B cell (primary cell): ENCODE results near the gene CADM2. TPM values are rescaled to one million over a fixed set of nuclear protein-coding genes. Genes with fewer than 3 reads are reported as not detected.

Source experiments
- ATAC-seq: fragments of 200-7000 bp; cut with Tn5 transposase; one replicate; pipeline ENCODE4 v1.10.0; 2021; ENCODE audit warnings: low read depth, mild to moderate bottlenecking, moderate number of reproducible peaks, moderate library complexity
- CTCF ChIA-PET: fragments of 350-600 bp; sonication (Branson Sonifier 250); formaldehyde crosslinking; loops from one replicate; lab custom pipeline; 2021; ENCODE audit warnings: antibody characterized with exemption, inconsistent platforms; lab: Charles Lee
- POLR2A ChIA-PET: fragments of 350-600 bp; sonication (Branson Sonifier 250); formaldehyde crosslinking; loops from one replicate; lab custom pipeline; 2021; ENCODE audit warnings: antibody characterized with exemption; lab: Charles Lee
- DNase-seq: peaks from one replicate; pipeline ENCODE4 v3.0.0; 2013
- H2AFZ ChIP-seq: 2 replicates; pipeline ENCODE4 v1.6.1; 2012; ENCODE audit warnings: mild to moderate bottlenecking, low read depth, low read length; ENCODE audit not compliant: insufficient read depth, poor library complexity, severe bottlenecking
- H3K27ac ChIP-seq, 2 donors: 1 replicate in 1 of 2; 2 replicates in 1 of 2; pipeline ENCODE4 v1.5.1; 2012 to 2013; ENCODE audit warnings: low read length in 2 of 2, mild to moderate bottlenecking in 2 of 2, moderate library complexity in 1 of 2
- H3K27me3 ChIP-seq, 4 experiments: fragments of 200-600 bp in 1 of 4; sonication (generic) in 1 of 4; replicated peaks in 1 of 4; 1 replicate in 2 of 4; 2 replicates in 2 of 4; pipeline versions ENCODE4 v1.6.1 to v1.7.0; 2013 to 2016; ENCODE audit warnings: low read length in 3 of 4, mild to moderate bottlenecking in 2 of 4, mixed read lengths in 1 of 4, moderate library complexity in 1 of 4; ENCODE audit not compliant: insufficient read depth in 4 of 4, control insufficient read depth in 3 of 4; ENCODE audit errors: control extremely low read depth in 1 of 4
- H3K36me3 ChIP-seq, 2 experiments: replicated peaks in 1 of 2; 1 replicate in 1 of 2; 2 replicates in 1 of 2; pipeline versions ENCODE4 v1.6.1 to v1.7.1; 2013; ENCODE audit warnings: low read length in 1 of 2; ENCODE audit not compliant: insufficient read depth in 2 of 2, control insufficient read depth in 1 of 2; ENCODE audit errors: control extremely low read depth in 1 of 2, extremely low read depth in 1 of 2
- H3K4me1 ChIP-seq, 2 donors: fragments of 200-600 bp in 1 of 2; sonication (generic) in 1 of 2; 1 replicate in 1 of 2; 2 replicates in 1 of 2; pipeline versions ENCODE4 v1.5.1 to v1.6.1; 2013 to 2017; ENCODE audit warnings: low read length in 2 of 2; ENCODE audit not compliant: control insufficient read depth in 2 of 2, insufficient read depth in 2 of 2
- H3K4me2 ChIP-seq: replicated peaks from 2 replicates; pipeline ENCODE3; 2012; ENCODE audit warnings: mild to moderate bottlenecking, low read depth, low read length; ENCODE audit not compliant: poor library complexity, severe bottlenecking
- H3K4me3 ChIP-seq, 5 experiments: fragments of 200-600 bp in 1 of 5; sonication (generic) in 1 of 5; 1 replicate in 3 of 5; 2 replicates in 2 of 5; pipeline versions ENCODE4 v1.5.1 to v1.7.0; 2011 to 2016; ENCODE audit warnings: low read length in 4 of 5, mild to moderate bottlenecking in 4 of 5, low read depth in 2 of 5, control low read depth in 1 of 5, moderate library complexity in 1 of 5; ENCODE audit not compliant: insufficient read depth in 1 of 5; ENCODE audit errors: control extremely low read depth in 1 of 5, extremely low read depth in 1 of 5
- H3K79me2 ChIP-seq: fragments of 200-600 bp; sonication (generic); one replicate; pipeline ENCODE4 v1.6.0; 2016; ENCODE audit warnings: low read length; ENCODE audit not compliant: control insufficient read depth, insufficient read depth
- H3K9ac ChIP-seq: fragments of 200-600 bp; sonication (generic); 2 replicates; pipeline ENCODE4 v1.6.1; 2017; ENCODE audit warnings: mild to moderate bottlenecking, low read length, moderate library complexity
- H3K9me3 ChIP-seq, 3 donors: one replicate each; pipeline versions ENCODE4 v1.6.1 to v1.7.1; 2013; ENCODE audit warnings: low read length in 2 of 3; ENCODE audit not compliant: control insufficient read depth in 2 of 3, insufficient read depth in 1 of 3; ENCODE audit errors: control extremely low read depth in 1 of 3
- H4K20me1 ChIP-seq: 2 replicates; pipeline ENCODE4 v1.6.0; 2012; ENCODE audit warnings: mild to moderate bottlenecking, low read length; ENCODE audit not compliant: insufficient read depth, control insufficient read depth, poor library complexity, severe bottlenecking
- H3K27ac Mint-ChIP-seq: one replicate; pipeline ENCODE4 v1.8.0; 2021; ENCODE audit warnings: mixed read lengths
- H3K27me3 Mint-ChIP-seq: one replicate; pipeline ENCODE4 v1.8.0; 2021; ENCODE audit warnings: mixed read lengths
- H3K4me1 Mint-ChIP-seq: one replicate; pipeline ENCODE4 v1.8.0; 2021; ENCODE audit warnings: mixed read lengths
- H3K4me3 Mint-ChIP-seq: one replicate; pipeline ENCODE4 v1.8.0; 2021; ENCODE audit warnings: mixed read lengths
- H3K9me3 Mint-ChIP-seq: one replicate; pipeline ENCODE4 v1.8.0; 2022; ENCODE audit warnings: mixed read lengths; ENCODE audit not compliant: insufficient read depth
- CTCF ChIP-seq: fragments of 200-600 bp; IDR thresholded peaks from one replicate; pipeline ENCODE4 v1.8.0; 2022; ENCODE audit warnings: antibody characterized with exemption, mild to moderate bottlenecking
- EZH2 ChIP-seq: IDR thresholded peaks from 2 replicates; pipeline ENCODE4 v1.6.1; 2012; ENCODE audit warnings: borderline replicate concordance, low read depth, mild to moderate bottlenecking, moderate library complexity, low read length; ENCODE audit not compliant: insufficient read depth, poor library complexity, severe bottlenecking
- WGBS: methylation state at CpG from one replicate; pipeline ENCODE4 v1.1.5; 2013; ENCODE audit warnings: missing lambda C conversion rate; ENCODE audit not compliant: insufficient coverage; 5-methylcytosine and 5-hydroxymethylcytosine counted together
- intact Hi-C: fragments of 100-400 bp; cut with micrococcal nuclease; formaldehyde crosslinking; loops from one replicate; pipeline ENCODE4 v1.10.0; 2022
- polyA plus RNA-seq: library from polyadenylated mRNA; depleted of rRNA; stranded (reverse); fragments of >200 nt; gene quantifications from 2 replicates; pipeline ENCODE4 v1.2.3, GENCODE V29; 2012
- total RNA-seq, 2 donors: library from RNA; stranded (reverse); fragments of 120-200 nt in 1 of 2; gene quantifications; 1 replicate in 1 of 2; 2 replicates in 1 of 2; pipeline versions ENCODE4 v1.2.3 to v1.2.4, GENCODE V29; 2013 to 2022

The CADM2 gene
- total and polyA plus RNA-seq, 2 donors (not counting 1 experiment from before 2014, with no cell fraction given): 0.10 to 0.37 TPM

- no peaks in the 10 kb centered on the region for H3K36me3 ChIP-seq
- WGBS: no CpG with 5 or more reads among the region's 2 CpGs
- H3K27me3 ChIP-seq: no peaks in the 10 kb centered on the region
- Mint-ChIP-seq H3K27me3 (no peaks in the 10 kb centered on the region), H3K27ac (no peak overlapping the region), H3K9me3 (no peaks in the 10 kb centered on the region), H3K4me1 (no peaks in the 10 kb centered on the region), H3K4me3 (no peak overlapping the region)
- no peaks in the 10 kb centered on the region for H3K79me2 ChIP-seq
- intact Hi-C loops: no loop called here
- CTCF ChIA-PET: no interaction called here
- H3K27ac ChIP-seq: no peak overlapping the region
- DNase-seq (no peak), ATAC-seq (no peak)
- no peak overlapping the region for H3K9ac ChIP-seq
- H4K20me1 ChIP-seq: no peaks in the 10 kb centered on the region
- TF ChIP-seq EZH2: no peak
- POLR2A ChIA-PET: no interaction called here
- H3K9me3 ChIP-seq: no peaks in the 10 kb centered on the region
- no peak overlapping the region for H3K4me2 ChIP-seq
- H3K4me3 ChIP-seq: no peak overlapping the region
- H2AFZ ChIP-seq: no peak overlapping the region
- no peaks in the 10 kb centered on the region for H3K4me1 ChIP-seq
These were observed 711.9 kb downstream of the CADM2 start for GRCh38 chr3:85670634-85671205.

GRCh38 chr3:85672761-85673160 is 714.0 kb downstream of the CADM2 start:
- Mint-ChIP-seq H3K9me3 (peaks cover 3% of the 10 kb centered on the region), H3K27ac (no peak overlapping the region), H3K4me1 (no peaks in the 10 kb centered on the region), H3K27me3 (no peaks in the 10 kb centered on the region), H3K4me3 (no peak overlapping the region)
- Histone ChIP-seq H2AFZ (no peak overlapping the region), H3K9ac (no peak overlapping the region), H3K4me3 (no peak overlapping the region), H4K20me1 (no peaks in the 10 kb centered on the region), H3K4me1 (no peaks in the 10 kb centered on the region), H3K27me3 (no peaks in the 10 kb centered on the region), H3K79me2 (no peaks in the 10 kb centered on the region), H3K4me2 (no peak overlapping the region), H3K9me3 (no peaks in the 10 kb centered on the region), H3K27ac (no peak overlapping the region), H3K36me3 (no peaks in the 10 kb centered on the region)
- WGBS: no CpG with 5 or more reads among the region's 1 CpG
- ATAC-seq: no peak
- POLR2A ChIA-PET: no interaction called here
- CTCF ChIA-PET: no interaction called here
- no peak for DNase-seq
- no peak for TF ChIP-seq CTCF
- no peak for TF ChIP-seq EZH2
- intact Hi-C loops: no loop called here
